HG02759 (cell line): ENCODE results near the gene ORM2.
A peak's percentile ranks its signal among the peaks of the same experiment; 100 is the strongest.
"Not testable (repeated sequence)": the region's sequence is repeated elsewhere in the genome, so short reads cannot be mapped to it uniquely, and the experiment has no call there.

Experiments
- ATAC-seq: cut with Tn5 transposase; IDR thresholded peaks from one replicate; pipeline ENCODE4 v1.9.1; 2021; ENCODE audit warnings: mild to moderate bottlenecking, moderate library complexity; ENCODE audit not compliant: unreplicated experiment

The ORM2 gene

GRCh38 chr9:114330636-114331035 lies 967 bp downstream of the ORM2 start:
- ATAC-seq, result no peak

- not testable (repeated sequence) for ATAC-seq
Measured at GRCh38 chr9:114331229-114332195, 1.8 kb downstream of the ORM2 start.

DNA sequence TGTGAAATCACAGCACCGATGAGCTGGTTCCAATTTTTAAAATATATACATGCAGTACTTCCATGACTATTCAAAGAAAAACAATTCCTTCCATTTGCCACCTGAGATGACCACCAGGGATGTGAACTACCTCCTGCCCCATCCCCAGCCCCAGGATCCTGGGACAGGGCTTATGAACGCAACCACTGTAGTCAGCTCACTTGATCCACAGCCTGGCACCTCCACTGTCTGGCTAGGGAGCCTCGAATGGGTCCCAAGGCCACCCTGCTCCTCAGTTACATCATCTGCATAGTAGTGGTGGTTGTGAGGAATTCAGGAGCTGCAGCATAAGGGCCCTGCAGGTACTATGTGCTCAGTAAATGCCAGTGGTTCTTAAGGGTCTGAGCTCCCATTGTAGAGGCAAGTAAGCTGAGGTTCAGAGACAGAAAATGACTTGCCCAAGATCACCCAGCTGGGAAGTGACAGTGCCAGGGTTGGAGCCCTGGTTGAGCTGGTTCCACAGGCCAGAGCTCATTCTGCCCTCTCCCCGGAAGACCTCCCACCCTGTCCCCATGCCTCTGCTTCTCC lies 2.9 kb downstream of the ORM2 start:
- not testable (repeated sequence) for ATAC-seq

- ATAC-seq, result not testable (repeated sequence)
Measured at GRCh38 chr9:114333718-114334117, 4.0 kb downstream of the ORM2 start.

- ATAC-seq, result no peak
Measured at GRCh38 chr9:114334490-114334889, 4.8 kb downstream of the ORM2 start.

- ATAC-seq, result no peak
Measured at GRCh38 chr9:114335745-114336144, 6.1 kb downstream of the ORM2 start.

GRCh38 chr9:114336157-114336556 lies 6.5 kb downstream of the ORM2 start:
- no peak for ATAC-seq

DNA sequence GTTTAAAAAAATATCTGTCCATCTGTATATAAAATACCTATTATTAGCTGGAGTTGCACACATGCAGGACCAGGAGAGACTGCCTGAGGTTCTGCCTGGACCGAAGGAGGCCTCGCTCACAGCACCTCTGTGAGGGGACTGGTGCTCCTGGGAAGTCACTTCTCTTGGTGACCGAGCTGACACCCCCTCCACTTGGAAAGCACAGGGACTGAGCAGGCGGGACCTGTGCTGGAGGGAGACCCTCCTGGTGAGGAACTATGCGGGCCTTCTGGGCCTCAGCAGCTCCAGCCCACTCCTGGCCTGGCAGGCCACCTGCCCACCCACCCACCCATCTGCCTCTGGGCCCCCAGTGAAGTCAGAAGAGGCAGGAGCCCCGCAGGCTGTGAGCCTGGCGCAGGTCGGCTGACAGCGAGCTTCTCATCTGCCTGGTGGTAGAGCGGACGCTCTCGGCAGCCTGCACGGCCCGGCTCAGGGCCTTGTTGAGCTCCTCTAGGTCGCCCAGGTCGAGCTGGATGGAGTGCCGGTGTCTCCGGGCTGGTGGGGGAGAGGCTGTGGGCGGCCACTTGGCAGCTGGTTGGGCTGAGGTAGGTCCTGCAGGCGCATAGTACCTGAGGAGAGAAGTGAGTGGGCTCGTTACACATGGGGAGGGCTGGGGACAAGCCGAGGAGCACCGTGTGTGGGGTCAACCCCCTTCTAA lies 7.2 kb downstream of the ORM2 start:
- ATAC-seq, result no peak

DNA sequence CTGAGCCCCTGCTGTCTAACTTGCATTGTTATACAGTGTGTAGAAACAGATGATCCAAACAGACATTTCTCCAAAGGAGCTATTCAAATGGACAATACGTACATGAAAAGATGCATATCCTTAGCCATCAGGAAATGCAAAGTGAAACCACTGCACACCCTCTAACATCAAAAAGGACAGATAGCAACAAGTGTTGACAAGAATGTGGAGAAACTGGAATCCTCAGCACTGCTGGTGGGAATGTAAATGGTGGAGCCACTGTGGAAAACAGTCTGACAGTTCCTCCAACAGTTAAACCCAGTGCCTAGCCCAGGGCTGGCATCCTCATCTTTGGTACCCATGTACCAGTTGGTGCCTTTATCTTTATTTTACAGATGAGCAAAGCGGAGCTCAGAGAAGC lies 8.5 kb downstream of the ORM2 start:
- ATAC-seq, result no peak

DNA sequence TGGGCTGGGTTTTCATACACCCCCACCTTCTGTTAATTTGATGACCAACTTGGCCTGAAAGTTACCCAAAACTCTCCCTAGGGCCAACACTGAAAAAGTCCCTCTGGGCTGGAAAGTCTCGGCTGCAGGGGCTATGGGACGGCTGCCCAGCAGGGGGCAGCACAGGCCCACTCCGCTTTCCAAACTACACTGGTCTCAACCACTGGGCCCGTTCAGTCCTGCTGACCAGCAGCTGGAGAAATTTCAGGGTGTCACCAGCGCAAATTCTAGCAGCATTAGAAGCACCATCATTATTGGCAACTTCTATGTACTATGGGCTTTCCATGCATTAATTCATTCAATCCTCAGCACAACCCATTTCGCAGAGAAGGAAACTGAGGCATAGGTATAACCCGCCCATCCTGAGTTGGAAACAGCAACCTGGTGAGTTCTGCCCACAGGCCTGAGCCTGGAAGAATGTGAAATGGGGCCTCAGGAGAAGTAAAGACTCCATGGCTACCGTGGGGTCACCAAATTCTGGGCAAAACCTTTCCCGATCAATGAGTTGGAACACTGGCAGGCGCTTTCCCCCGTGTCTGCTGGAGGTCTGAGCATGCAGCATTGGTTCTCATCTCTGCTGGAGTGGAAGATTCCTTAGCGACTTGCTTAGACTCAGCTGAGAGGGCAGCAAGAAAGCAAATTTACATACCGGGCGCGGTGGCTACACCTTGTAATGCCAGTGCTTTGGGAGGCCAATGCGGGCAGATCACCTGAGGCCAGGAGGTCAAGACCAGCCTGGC lies 9.7 kb downstream of the ORM2 start:
- peak; percentile 52 for ATAC-seq

DNA sequence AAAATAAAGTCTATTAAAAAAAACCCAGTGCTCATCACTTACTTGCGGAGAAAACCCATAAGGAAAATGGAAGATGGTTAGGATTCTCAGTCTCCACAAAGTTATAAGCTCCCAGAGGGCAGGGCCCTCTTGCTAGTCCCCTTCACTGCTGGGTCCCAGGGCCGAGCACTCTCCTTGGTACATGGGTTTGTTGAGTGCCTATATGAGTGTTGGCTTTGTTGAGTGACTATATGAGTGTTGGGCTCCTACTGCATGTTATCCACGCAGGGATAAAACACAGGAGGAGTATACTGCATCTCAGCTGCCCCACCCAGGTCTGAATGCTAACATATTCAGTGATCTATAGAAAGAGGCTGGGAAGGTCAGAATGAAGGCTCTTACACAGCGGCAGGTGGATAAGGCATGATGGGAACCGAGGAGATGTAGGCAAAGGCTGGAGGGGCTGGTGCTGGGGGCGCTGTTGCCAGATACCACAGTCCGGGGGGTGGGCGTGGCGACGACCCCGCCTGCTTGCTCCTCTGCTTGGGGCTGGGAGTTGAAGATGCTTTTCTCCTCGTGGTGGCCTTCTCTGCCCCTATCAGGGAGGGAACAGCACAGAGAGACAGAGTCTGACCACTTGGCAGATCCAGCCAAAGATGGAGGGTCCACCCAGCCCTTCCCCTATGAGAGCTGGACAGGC lies 11.6 kb downstream of the ORM2 start:
- ATAC-seq, result no peak

GRCh38 chr9:114341991-114342390 lies 12.3 kb downstream of the ORM2 start:
- ATAC-seq, result no peak

DNA sequence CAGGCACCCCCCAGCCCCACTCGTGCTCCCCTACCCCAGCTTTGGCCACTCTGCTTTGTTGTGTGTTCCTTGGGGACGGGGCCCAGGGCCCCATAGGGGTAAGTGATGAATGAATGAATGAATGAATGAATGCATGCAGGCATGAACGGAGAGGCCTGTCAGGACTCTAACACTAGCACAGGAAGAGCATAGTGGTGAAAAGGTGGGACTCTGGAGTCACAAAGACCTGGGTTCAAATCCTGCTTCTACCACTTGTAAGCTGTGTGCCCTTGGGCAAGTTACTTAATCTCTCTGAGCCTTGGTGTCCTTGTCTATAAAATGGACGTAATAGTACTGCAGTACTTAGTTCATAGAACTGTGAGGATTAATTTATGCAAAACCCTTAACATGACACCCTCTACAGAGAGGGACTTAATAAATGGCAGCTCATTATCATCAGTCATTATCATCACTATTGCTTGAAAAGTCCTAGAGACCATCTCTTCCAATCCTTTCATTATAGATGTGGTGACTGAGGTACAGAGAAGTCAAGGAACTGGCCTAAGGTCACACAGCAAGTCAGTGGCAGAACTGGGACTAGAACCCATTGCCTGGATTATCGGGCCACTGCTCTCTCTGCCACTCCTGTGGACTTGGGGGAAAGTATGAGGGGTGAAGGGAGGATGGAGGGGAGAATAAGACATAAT lies 13.2 kb downstream of the ORM2 start:
- ATAC-seq, result no peak

DNA sequence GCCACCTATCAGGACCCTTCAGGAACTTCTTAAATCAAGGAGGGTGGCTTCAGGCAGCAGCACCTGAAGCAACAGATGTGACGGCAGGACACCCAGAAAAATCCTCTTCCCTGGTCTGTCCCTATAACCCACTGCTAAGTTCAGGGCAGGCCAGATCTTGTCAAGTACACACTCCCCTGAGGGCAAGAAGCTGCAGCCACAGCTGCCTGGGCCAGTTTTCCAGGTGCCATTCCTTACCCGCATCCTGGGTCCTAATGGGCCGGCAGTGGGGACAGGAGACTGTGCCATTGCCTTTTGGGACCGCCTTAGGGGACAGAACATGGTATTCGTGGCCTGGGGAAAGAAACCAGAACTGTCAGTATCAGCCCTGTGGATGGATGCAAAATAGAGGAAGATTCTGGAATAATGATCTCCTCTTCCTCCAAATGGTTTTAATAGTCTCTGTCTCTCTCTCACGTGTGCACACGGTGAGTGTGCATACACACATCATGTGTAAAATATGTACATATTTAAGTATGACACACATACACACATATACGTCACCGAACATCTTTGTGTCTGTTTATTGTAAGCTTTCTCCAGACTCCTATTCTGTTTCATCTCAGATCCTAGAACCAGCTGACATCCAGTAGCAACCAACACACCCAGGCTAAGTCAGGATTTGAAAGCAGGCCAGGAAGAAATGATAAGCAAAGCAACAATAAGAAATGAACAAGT lies 14.0 kb downstream of the ORM2 start:
- no peak for ATAC-seq

DNA sequence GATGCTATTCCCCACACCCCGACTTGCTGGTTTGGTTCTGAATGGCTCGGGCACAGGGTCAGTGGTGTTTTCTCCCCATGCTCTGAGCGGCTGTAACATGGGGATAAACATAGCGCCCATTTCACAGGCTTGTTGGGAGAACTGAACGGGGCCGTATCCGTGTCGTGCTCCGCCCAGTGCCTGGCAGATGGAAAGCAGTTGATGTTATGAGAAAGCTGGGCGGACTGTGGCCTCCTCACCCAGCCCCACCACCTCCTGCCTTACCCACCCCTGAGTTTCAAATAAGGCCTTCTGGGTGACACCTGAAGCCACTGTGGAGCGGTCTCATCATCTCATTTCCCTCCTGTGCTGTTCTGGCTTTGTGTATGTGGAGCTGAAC lies 14.5 kb downstream of the ORM2 start:
- no peak for ATAC-seq

GRCh38 chr9:114344692-114345091 lies 15.0 kb downstream of the ORM2 start:
- ATAC-seq, result no peak

GRCh38 chr9:114345493-114346065 lies 15.9 kb downstream of the ORM2 start:
- no peak for ATAC-seq

DNA sequence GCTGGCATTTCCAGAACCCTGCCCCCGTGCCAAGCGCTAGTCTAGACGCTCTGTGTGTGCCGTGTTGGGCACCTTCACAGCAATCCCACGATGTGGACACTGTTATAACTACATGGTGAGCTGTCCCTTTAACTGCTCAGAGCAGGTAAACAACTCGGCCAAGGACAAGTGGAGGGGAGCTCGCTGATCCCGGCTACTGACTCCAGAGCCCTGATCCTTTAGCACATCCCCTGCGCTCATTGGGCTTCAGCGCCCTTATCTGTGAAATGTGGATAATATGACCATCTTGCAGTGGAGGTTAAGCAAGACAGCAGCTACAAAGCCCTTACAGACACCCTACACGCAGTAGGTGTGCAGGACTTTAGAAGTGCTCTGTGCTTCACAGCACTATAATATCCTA lies 16.5 kb downstream of the ORM2 start:
- ATAC-seq, result no peak

DNA sequence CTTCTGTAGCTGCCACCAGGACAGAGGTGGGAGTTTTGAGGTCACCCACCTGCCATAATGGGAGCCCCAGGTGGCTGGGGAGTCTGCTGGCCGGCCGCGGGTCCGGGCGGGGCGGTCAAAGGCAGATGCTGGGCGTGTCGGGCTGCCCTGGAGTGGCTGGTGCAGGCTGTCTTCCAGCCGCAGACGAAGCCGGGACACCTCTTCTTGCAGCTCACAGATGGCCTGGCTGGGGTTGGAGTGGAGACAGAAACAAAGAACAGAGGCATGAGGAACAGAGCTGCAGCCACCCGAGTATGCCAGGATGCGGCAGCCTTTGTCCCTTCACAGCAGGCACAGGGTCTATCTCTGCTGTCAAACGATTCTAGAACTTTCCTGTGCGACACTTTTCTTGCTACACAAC lies 18.0 kb downstream of the ORM2 start:
- no peak for ATAC-seq
